ENCODE results near the gene MAEA. TPM values are rescaled to one million over a fixed set of nuclear protein-coding genes. Genes with fewer than 3 reads are reported as not detected.

MAEA gene
- total and polyA plus RNA-seq, 2 experiments from 2014 or later: 49.8 to 99.0 TPM

- Mint-ChIP-seq H3K4me3 (no peak overlapping the region), H3K9me3 (no peaks in the 10 kb centered on the region; the same call in 2 of the 3 replicates), H3K36me3 (ENCODE audit: low read depth) (peaks cover 62% of the 10 kb centered on the region), H3K4me1 (no peaks in the 10 kb centered on the region), H3K27ac (no peak overlapping the region), H3K27me3 (ENCODE audit: insufficient read depth, low read depth, poor library complexity) (peaks cover 7% of the 10 kb centered on the region)
- no peak overlapping the region for H2AFZ ChIP-seq
- H3F3A ChIP-seq (replicated peaks; ENCODE audit: low read depth): 0 out of 2 replicates have a peak, but pooled peaks cover 8% of the 10 kb centered on the region
- peaks cover 5% of the 10 kb centered on the region for H3K36me3 ChIP-seq (ENCODE audit: insufficient read depth)
- H3K79me2 ChIP-seq (replicated peaks; ENCODE audit: insufficient read depth): no peaks in the 10 kb centered on the region
- DNase-seq (ENCODE audit: low spot score) (no peak), ATAC-seq (no peak)
- no peak for TF ChIP-seq EZH2phosphoT487 (IDR thresholded peaks at IDR 0.05; ENCODE audit: unreplicated experiment)
- no peak for TF ChIP-seq JUNB (IDR thresholded peaks at IDR 0.05; ENCODE audit: unreplicated experiment)
- no peak for TF ChIP-seq NANOG (IDR thresholded peaks at IDR 0.05; ENCODE audit: borderline replicate concordance)
- TF ChIP-seq STAT1 (IDR thresholded peaks at IDR 0.05; ENCODE audit: unreplicated experiment): no peak
- TF ChIP-seq EZH2 (IDR thresholded peaks at IDR 0.05; ENCODE audit: low read depth, unreplicated experiment): no peak
- no peak for TF ChIP-seq POLR2AphosphoS5 (IDR thresholded peaks at IDR 0.05; ENCODE audit: low read depth)
- TF ChIP-seq REST (IDR thresholded peaks at IDR 0.05; ENCODE audit: unreplicated experiment): no peak
- TF ChIP-seq ZNF331 (CRISPR knock-in tag; IDR thresholded peaks at IDR 0.05; ENCODE audit: low read depth): no peak
- TF ChIP-seq CTCF (conservative IDR thresholded peaks at IDR 0.05; ENCODE audit: low read depth in 2 of 2): no peak
- TF ChIP-seq ETS1 (IDR thresholded peaks at IDR 0.05): no peak
- TF ChIP-seq CREB1 (CRISPR knock-in tag; IDR thresholded peaks at IDR 0.05; ENCODE audit: low read depth): no peak
- no peak for TF ChIP-seq ZNF114 (CRISPR knock-in tag; IDR thresholded peaks at IDR 0.05)
- H3K4me2 ChIP-seq: no peak overlapping the region
- no peak overlapping the region for H3K27ac ChIP-seq (ENCODE audit: low read depth)
- no peaks in the 10 kb centered on the region for H3K4me1 ChIP-seq (ENCODE audit: insufficient read depth)
- H3K4me3 ChIP-seq: no peak overlapping the region
- no peaks in the 10 kb centered on the region for H3K9me2 ChIP-seq (ENCODE audit: insufficient read depth)
- H3K27me3 ChIP-seq (ENCODE audit: insufficient read depth): no peaks in the 10 kb centered on the region
- no peaks in the 10 kb centered on the region; the same call in 1 of the 2 replicates for H4K20me1 ChIP-seq (replicated peaks; ENCODE audit: insufficient read depth)
Observed at GRCh38 chr4:1337951-1338751, 48.5 kb downstream of the MAEA start.
